Measurements from ENCODE around the gene HMCN1.

GRCh38 chr1:185886671-185887070 is 152.5 kb downstream of the HMCN1 start:
- TF ChIP-seq EP300 (IDR thresholded peaks at IDR 0.05) (no peak), CTCF (IDR thresholded peaks at IDR 0.05) (no peak), POLR2A (IDR thresholded peaks at IDR 0.05) (no peak)

Data from stomach (tissue), 4 donors.